ENCODE results near the gene PTGIR.

Gene PTGIR, protein sequence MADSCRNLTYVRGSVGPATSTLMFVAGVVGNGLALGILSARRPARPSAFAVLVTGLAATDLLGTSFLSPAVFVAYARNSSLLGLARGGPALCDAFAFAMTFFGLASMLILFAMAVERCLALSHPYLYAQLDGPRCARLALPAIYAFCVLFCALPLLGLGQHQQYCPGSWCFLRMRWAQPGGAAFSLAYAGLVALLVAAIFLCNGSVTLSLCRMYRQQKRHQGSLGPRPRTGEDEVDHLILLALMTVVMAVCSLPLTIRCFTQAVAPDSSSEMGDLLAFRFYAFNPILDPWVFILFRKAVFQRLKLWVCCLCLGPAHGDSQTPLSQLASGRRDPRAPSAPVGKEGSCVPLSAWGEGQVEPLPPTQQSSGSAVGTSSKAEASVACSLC

DNA sequence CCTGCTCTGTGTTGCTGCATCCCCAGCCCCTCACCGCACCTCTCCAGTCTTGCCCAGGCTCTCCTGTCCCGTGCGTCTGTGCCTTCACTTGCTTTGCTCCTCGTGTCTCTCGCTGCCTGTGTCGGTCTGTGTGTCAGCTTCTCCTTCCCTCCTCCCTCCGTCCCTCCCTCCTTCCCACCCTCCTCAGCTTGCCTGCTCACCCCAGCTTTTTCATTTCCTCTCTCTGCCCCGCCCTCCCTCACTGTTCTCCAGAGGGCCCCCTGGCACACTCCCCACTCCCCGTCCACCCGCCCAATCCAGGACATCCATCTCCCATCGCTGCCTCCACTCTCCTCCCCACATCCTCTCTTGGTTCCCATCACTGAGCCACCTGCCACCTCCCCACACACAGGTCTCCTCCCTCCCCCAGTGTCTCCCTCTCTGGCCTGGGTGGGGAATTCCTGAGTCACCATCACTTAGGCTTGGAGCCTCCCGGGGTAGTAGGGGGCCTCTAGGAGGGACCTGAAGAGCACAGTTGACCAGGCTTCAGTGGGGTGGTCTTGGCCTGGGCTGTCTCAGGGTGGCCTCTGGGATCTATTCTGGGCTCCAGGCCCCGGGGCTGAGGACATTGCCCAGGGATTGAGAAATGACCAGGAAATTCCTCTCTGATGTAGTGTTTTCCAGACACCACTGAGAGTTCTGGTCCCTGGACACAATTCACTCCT is at the start of gene PTGIR:
Gene PTGIR, minus strand, starts transcription at position 132 of the 704 bp plus-strand sequence. CDS start 864 bp downstream, outside the sequence.
- DNase-seq = peak; percentile 64

DNA sequence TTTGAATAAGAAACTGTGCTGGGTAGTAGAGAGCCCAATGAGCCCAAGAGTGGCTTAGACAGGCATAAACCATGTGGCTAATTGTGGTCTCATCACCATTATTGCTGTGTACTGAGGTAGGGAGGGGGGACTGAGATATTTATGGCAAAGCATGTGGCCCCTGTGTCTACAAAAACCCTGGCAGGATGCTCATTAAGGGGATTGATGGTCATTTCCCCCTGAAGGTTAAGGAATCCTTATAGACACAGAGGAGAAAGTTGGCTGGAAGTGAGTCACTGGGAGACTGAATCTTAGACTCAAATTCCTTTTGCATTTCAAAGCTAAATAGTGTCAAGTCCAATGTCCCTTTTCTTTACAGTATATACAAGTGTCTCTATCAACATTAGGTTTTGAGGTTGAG is 45.9 kb upstream of the PTGIR start:
- no peak for DNase-seq

DNA sequence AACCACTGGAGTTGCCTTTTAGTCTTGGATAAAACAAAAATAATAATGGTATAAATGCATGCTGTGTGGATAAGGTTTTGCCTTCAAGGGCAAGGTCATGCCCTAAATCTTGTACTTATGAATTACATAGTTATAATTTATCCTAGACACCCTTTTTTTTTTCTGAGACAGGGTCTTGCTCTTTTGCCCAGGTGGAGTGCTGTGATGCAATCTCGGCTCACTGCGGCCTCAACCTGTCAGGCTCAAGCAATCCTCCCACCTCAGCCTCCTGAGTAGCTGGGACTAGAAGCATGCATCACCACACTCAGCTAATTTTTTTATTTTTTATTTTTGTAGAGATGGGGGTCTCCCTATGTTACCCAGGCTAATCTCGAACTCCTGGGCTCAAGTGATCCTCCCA is 43.8 kb upstream of the PTGIR start:
- DNase-seq = no peak

DNA sequence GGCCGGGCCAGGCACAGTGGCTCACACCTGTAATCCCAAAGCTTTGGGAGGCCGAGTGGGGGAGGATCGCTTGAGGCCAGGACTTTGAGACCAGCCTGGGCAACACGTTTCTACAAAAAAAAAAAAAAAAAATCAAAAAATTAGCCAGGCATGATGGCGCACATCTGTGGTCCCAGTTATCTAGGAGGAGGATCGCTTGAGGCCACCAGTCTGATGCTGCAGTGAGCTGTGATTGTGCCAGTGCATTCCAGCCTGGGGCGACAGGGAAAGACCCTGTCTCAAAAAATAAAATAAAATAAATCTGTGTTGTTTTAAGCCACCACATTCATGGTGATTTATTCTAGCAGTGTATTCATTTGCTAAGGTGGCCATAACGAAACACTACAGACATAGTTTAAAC is 40.2 kb upstream of the PTGIR start:
- DNase-seq = no peak

DNA sequence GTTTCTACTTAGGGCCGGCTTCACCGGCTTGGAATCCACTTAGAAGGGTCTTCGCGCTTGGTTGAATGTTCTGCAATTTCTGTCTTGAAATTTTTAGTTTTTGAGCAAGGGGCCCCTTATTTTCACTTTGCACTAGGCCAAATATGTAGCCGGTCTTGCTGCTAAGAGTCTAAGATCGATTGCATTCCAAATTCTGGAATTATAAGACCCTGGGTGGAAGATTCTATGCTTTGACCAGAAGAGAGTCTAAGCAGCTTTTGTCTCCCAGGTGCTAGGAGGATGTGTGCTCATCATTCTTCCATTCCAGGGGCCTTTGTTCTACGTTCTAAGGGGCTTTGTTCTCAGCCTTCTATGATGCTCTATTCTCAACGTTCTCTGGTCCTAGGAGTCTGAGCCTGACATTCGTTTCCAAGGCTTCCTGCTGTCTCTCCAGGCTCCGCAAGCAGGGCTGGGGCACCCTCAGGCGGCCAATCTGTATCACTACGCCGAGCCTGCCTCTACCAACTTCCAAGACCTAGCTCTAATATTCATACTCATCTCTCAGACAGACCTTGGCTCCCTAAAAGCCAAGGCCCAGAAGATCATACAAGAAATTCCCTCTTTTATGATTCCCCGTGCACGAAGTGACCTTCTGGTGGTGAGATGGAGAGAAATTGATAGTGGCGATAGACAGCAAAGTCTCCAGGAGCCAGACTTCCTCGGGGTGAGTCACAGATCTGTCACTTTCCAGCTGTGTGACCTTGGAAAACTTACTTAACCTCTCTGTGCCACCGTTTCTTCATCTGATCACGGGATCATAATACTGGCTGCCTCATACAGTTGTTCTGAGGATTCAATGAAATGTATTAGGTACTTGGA is 37.1 kb upstream of the PTGIR start:
- no peak for DNase-seq

DNA sequence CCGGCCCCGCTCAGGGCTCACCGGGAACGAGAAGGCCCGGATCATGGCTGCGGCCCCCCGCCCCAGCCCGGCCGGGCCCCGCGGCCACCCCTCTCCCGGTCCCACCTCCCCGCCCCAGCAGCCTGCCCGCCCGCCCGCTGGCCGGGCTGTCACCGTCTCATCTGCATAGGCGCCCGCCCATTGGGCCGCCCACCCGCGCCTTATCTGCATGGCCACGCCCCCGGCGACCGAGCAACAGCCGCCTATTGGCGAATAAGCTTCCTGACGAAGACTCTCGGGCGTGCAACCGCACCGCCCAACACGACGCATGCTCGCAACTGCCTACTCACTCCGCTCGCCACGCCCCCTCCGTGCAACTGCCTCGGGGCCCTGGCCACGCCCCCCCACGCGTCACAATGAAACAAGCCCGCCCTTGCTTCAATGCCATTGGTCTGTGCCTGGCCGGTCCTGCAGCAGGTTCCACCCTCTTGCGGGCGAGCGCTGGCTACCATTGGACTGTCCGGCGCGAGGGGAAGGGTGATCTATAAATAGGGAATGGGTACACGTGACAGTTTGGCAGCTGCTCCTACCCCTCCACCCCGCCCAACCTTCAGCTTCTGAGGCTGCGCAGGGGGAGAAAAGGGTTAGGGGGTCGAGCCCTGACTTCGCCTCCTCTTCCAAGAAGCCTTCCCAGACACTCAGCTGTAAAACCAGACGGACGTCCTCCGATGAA is 36.3 kb upstream of the PTGIR start, which contains the start of gene DACT3:
Gene DACT3, minus strand, starts transcription at position 163 of the 712 bp plus-strand sequence. Its CDS starts 118 bp downstream, at position 45.
- peak; percentile 85 for DNase-seq

DNA sequence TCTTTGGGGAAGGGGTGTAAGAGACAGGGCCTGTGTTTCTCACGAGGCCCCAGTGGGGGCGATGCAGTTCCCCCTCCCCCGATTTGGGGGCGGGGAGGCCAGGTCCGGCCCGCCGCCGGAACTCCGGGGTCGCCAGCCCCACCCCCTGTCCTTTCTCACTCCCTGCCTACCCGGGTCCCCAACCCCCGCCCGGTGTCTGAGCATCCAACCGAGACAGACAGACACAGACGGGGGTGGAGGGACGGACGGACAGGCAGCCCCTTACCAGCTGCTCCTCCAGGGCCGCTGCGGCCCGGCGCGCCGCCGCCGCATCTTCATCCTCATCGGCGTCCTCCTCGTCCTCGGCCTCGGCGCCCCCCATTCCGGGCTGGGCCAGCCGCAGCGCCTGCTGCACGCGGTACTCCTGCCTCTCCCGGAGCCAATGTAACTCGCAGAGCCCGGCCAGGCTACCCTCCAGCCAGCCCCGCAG is 35.7 kb upstream of the PTGIR start:
- no peak for DNase-seq

DNA sequence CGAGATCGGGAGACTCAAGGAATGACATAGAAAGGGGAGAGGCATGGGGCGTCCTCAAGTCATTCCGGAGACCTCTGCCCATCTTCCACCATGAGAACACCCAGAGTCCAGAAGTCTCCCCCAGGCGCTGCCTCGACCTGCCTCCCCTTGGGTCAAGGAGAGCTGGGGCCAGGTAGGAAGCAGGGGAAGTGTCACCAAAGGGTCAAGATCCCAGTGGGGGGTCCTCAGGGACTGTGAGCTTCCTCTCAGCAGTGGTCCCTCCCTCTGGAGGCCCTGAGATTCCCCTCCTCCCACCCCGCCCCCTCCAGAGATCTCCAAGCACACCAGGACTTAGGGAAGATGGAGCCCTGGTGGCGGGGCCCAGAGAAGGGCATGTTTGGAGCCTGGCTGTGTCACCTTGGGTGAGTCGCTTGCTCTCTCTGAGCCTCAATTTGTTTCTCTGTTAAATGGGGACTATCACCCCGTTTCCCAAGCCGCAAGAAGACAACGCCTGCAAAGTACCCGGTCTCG is 35.2 kb upstream of the PTGIR start:
- no peak for DNase-seq

DNA sequence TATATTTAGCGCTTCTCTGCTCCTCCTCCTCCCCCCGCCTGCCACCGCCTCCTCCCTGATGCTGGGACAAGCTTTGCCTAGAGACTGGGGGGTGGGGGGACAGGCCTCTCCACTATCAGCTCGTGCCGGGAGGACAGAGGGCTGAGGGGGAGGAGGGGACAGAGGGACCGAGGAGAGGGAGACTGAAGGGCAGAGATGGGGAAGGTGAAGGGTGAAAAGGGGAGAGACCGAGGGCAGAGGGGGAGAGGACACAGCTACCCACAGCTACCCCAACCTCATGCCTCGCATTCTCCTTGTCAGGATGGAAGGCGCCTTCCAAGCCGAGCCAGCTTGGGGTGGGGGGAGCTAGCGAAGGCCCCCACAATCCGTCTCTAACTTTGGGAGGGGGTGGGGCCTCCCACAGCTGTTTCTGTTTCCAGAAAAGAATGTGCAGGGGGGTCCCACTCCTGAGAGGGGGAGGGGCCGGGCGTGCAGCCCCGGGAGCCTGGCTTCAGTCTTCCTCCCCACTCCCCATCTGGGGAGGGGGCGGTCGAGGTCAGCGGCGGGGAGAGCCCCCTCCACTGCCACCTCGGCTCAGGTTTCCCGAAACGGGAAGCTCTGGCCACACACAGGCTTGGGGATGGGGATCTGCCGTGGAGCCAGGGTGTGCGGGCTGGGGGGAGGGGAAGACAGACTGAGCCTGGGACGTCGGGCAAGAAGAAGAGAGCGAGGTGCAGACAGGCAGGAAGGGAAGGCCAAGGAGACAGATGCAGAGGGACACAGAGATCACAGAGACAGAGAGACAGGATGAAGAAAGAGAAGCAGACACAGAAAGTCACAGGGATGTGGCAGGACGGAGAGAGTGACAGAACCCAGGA is 34.5 kb upstream of the PTGIR start:
- no peak for DNase-seq

DNA sequence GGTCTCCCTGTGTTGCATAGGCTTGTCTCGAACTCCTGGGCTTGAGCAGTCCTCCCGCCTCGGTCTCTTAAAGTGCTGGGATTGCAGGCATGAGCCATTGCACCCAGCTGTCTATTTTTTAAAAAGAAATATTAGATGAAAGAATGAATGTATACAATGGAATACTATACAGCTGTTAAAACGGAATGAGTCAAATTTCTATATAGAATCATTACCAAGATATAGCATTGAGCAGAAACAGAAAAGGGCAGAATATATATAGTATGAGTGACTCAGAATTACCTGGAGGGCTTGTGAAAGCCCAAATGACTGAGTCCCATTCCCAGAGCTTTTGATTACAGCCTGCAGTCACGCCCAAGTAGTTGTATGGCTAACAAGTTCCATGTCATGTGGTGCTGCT is 31.7 kb upstream of the PTGIR start:
- no peak for DNase-seq

DNA sequence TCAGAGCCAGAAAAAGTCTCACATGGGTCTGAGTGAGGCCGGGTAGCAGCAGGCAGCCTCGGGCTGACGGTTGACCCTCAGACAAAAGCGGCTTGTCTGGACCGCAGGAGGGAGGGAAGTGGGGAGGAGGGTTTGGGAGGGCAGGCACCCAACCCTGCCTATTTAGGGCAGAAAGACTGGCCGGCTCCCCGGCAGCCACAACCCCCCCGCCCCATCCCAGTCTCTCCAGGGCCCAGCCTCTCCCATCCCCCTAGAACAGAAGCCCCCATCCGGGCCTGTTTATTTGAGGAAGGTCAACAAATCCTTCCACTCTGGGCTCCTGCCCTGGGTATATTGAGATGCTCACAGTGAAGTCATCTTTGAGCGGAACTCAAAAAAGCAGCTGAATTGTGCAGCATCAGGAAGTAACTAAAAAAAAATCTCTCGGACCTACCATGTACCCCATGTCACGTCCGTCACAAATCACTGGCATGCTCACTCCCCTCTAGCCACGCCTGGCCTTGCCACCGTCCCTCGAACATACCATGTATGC is 29.8 kb upstream of the PTGIR start:
- DNase-seq = no peak

DNA sequence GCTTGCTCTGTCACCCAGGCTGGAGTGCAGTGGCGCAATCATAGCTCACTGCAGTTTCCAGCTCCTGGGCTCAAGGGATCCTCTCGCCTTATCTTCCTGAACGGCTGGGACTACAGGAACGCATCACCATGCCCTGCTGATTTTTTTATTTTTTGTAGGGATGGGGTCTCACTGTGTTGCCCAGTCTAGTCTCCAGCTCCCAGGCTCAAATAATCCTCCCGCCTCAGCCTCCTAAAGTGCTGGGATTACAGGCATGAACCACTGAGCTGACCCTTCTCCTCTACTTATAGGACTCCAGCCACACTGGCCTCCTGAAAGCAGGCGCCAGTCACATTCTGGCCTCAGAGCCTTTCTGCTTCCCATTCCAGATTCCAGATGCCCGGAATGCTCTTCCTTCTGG is 25.6 kb upstream of the PTGIR start:
- DNase-seq = no peak

DNA sequence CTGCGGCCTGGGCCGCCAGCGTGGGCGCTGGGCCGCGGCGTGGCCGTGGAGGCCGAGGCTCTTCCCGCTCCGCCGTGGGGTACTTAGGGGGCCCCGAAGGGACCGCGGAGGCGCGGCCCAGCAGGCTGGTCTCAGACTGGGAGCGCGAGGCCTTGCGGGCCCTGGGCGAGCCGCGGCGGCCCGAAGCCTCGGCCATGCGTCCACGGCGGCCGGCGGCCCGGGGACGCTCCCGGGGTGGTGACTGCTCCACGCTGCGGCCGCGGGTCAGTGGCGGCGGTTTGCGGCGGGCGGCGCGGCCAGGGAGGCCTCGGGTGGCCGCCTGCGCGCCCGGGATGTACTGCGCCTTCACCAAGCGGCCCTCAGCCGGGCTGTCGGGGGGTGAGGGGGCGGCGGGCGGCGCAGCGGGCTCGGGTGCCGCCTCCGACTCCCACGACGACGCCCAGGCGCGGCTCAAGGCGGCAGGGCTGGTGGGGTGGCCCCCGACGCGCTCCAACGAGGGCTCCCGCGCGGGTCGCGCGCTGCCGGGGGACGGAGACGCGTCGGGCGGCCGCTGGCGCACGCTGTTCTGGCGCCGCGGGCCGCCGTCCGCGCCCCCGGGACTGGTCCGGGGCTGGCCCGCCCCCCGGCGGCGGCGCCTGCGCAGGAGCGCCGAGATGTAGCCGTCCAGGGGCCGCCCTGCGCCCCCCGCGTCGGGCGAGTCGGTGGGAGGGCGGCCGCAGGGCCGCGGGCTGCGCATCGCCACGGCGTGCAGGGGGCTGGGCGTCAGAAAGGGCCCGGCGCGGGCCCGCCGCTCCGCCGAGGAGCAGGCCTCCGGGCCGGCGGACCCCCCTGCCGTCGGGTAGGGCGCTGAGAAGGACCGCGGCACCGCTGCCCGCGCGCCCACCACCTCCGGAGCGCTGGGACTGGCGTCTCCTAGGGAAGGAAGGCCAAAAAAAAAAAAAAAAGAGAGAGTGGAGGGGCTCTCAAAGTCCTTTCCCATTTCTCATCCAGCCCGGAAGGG is 24.4 kb upstream of the PTGIR start:
- DNase-seq = no peak

DNA sequence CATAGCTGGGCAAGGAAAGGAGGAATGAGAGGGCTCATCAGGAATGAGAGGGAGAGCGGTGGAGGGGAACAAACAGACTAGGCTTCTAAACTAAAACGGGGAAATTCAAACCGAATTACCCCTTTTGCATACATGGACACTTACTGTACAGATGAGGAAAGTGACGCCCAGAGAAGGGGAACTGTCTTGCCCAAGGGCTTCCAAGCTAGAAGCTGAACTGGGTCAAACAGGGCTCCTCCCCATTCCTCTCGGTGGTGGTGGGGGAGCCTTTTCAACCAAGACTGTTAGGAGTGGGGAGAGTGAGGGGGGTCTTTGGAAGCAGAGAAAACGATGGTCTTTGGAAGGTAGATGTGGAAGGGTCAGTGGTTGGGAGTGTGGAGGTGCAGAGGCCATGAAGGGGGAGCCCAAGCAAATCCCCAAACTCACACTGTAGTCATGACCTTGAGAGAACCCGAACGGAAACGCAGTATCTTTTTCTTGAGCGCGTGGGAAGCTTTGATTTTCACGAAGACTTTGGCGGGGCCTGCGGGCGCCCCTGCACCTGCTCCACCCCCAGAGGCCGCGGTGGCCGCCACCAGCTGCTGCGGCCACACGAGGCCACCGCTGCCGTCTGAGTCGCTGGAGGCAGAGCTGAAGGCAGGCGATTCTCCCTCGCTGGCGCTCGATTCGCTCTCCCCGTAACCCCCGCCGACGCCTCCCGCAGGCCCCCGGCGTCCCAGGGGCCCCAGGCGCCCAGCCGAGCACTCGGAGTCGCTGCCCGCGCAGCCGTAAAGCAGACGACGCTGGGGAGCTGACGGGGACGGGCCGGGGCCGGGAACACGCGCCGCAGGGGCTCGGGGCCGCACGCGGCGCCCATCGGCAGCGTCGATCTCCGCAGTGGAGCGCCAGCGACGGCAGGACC is 23.4 kb upstream of the PTGIR start:
- no peak for DNase-seq

DNA sequence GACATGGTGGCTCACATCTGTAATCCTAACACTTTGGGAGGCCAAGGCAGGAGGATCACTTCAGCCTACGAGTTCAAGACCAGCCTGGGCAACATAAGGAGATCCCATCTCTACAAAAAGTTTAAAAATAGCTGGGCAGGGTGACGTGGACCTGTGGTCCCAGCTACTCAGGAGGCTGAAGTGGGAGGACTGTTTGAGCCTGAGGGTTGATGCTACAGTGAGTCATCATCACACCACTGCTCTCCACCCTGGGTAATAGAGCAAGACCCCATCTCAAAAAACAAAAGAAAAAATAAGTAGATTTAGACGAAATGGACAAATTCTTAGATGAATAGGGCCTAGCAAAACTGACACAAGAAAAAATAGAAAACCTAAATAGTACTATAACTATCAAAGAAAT is 21.5 kb upstream of the PTGIR start:
- no peak for DNase-seq

DNA sequence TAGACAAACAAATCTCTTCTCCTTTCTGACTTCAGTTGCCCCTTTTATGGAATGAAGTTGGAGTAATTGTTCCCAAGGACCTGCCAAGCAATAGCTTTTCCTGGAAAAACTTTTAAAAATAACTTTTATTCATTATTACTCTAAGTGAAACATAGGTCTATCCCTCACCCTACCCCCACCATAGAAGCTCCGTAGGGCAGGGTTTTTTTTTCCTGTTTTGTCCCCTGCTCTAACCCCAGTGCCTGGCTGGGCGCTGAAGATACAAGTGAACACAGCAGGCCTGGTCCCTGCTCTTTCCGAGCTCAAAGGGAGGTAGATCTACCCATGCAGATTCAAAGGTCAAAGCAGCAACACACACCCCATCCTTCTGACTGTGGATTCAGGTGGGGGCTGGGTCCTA is 19.8 kb upstream of the PTGIR start:
- no peak for DNase-seq

DNA sequence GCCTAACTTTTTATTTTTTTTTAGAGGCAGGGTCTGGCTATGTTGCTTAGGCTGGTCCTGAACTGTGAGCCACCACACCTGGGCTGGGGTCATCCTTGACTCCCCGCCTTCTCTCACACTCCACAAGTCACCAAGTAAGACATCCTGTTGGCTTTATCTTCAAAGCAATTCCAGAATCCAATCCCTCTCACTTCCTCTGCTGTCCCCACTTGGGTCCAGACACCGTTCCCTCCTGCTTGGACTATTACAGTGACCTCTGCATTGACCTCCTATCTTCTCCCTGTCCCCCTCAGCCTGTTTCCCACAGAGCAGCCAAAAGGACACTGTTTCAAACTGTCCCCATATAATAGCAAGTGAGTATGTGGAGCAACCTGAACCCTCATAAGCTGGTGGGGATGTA is 15.8 kb upstream of the PTGIR start:
- DNase-seq = no peak

DNA sequence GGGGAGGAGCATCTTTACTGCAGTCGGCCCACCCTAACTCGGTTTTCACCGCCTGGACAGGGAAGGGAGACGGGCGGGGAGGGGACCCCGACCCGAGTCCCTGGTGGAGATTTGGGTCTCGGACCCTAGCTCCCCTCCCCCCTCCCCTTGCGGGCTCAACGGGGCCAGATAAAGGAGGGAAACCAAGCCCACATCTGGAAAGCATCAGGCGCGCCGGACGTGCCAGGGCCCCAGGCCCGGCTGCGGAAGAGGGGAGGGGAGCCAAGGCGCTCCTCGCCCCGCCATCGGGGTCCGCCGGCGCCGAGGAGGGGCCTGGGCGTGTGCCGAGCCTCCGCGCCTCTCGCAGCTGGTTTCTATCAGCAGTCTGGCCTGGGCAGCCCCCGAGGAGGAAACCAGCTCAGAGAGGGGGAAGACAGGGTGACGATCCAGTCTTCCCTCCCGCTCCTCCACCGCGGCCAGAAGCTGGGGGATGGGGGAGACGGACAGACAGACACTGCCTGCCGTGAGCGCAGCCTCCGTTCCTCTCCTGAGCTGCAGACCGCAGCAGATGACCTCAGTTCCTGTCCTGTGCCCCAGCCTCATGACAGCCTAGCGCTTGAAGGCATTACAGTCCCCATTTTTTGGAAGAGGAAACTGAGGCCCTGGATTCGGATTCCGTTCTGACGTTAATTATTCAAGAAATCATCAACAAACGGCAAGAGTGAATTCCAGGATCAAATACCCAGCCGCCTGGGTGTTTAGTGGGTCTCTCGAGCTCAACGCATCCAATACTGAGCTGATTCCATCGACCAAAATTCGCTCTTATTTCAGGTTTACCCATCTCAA is 14.7 kb upstream of the PTGIR start:
- no peak for DNase-seq
